ENCODE data around the gene KPNA6.
A peak's percentile ranks its signal among the peaks of the same experiment; 100 is the strongest.

Gene KPNA6

DNA sequence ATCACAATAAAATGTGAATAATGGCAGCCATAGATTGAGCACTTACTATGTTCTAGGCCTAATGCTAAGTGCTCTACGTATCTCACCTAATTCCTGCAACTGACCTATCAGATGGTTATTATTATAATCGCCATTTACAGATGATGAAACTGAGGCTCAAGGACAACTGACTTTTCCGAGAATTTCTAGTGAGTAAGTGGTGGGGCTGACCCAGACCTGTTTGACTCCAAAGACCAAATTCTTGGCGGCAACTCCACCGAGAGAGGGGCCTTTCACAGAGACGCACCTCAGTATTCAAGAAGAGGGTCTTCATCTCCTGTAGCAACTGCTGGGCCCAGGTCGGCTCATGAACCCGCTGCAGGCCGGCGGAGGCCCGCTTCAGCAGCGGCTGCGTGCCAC is 113.7 kb downstream of the KPNA6 start:
- ATAC-seq (ENCODE audit: insufficient read depth, low read depth): no peak
- Histone ChIP-seq H3K79me2 (ENCODE audit: insufficient read depth, low read length) (peaks cover 47% of the 10 kb centered on the region), H3K9ac (ENCODE audit: low read depth, low read length) (peak overlapping the region; percentile 77), H3K36me3 (ENCODE audit: insufficient read depth, low read length) (peaks cover 38% of the 10 kb centered on the region), H3K27ac (ENCODE audit: low read length) (peak overlapping the region; percentile 37), H3K4me1 (ENCODE audit: insufficient read depth, low read length) (peaks cover 34% of the 10 kb centered on the region), H3K9me3 (ENCODE audit: insufficient read depth, low read length, severe bottlenecking) (no peaks in the 10 kb centered on the region), H3K4me2 (ENCODE audit: insufficient read depth, low read length) (peak overlapping the region; percentile 70), H4K20me1 (ENCODE audit: insufficient read depth, low read length) (peaks cover 8% of the 10 kb centered on the region; the same call in 1 of the 2 replicates), H2AFZ (ENCODE audit: low read depth, low read length) (no peak overlapping the region; the same call in 1 of the 2 replicates), H3K4me3 (ENCODE audit: low read depth in 1 of 2, low read length in 2 of 2) (peak overlapping the region; percentile 84 to 85), H3K27me3 (ENCODE audit: insufficient read depth, low read length, poor library complexity) (no peaks in the 10 kb centered on the region)
- no peak for DNase-seq
- TF ChIP-seq, protein P1, sequence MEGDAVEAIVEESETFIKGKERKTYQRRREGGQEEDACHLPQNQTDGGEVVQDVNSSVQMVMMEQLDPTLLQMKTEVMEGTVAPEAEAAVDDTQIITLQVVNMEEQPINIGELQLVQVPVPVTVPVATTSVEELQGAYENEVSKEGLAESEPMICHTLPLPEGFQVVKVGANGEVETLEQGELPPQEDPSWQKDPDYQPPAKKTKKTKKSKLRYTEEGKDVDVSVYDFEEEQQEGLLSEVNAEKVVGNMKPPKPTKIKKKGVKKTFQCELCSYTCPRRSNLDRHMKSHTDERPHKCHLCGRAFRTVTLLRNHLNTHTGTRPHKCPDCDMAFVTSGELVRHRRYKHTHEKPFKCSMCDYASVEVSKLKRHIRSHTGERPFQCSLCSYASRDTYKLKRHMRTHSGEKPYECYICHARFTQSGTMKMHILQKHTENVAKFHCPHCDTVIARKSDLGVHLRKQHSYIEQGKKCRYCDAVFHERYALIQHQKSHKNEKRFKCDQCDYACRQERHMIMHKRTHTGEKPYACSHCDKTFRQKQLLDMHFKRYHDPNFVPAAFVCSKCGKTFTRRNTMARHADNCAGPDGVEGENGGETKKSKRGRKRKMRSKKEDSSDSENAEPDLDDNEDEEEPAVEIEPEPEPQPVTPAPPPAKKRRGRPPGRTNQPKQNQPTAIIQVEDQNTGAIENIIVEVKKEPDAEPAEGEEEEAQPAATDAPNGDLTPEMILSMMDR (IDR thresholded peaks at IDR 0.05; ENCODE audit: borderline replicate concordance, extremely low read depth, low read length, poor library complexity, severe bottlenecking): no peak
- no peak for TF ChIP-seq EZH2 (IDR thresholded peaks at IDR 0.05; ENCODE audit: borderline replicate concordance, low read depth, low read length, severe bottlenecking)

- Histone ChIP-seq H3K79me2 (ENCODE audit: insufficient read depth, low read length) (peaks cover 47% of the 10 kb centered on the region), H3K27ac (ENCODE audit: low read length) (peak within 1 kb of the TSS; percentile 85), H3K9ac (ENCODE audit: low read depth, low read length) (peak within 1 kb of the TSS; percentile 77), H2AFZ (ENCODE audit: low read depth, low read length) (peak within 1 kb of the TSS; percentile 81), H4K20me1 (ENCODE audit: insufficient read depth, low read length) (peaks cover 8% of the 10 kb centered on the region; the same call in 1 of the 2 replicates), H3K9me3 (ENCODE audit: insufficient read depth, low read length, severe bottlenecking) (no peaks in the 10 kb centered on the region), H3K4me3 (ENCODE audit: low read depth in 1 of 2, low read length in 2 of 2) (peak within 1 kb of the TSS; percentile 84 to 85), H3K36me3 (ENCODE audit: insufficient read depth, low read length) (peaks cover 35% of the 10 kb centered on the region), H3K4me2 (ENCODE audit: insufficient read depth, low read length) (peak within 1 kb of the TSS; percentile 70), H3K4me1 (ENCODE audit: insufficient read depth, low read length) (peaks cover 34% of the 10 kb centered on the region), H3K27me3 (ENCODE audit: insufficient read depth, low read length, poor library complexity) (no peaks in the 10 kb centered on the region)
- peak; percentile 92 for DNase-seq
- TF ChIP-seq EZH2 (IDR thresholded peaks at IDR 0.05; ENCODE audit: borderline replicate concordance, low read depth, low read length, severe bottlenecking): no peak
- TF ChIP-seq, protein P1 (IDR thresholded peaks at IDR 0.05; ENCODE audit: borderline replicate concordance, extremely low read depth, low read length, poor library complexity, severe bottlenecking): no peak
- ATAC-seq (ENCODE audit: insufficient read depth, low read depth): peak; percentile 96
These were observed 114.3 kb downstream of the KPNA6 start, which contains the start of the genes EIF3I and TMEM234 for GRCh38 chr1:32221980-32222755. TSS of gene EIF3I (plus strand) at chr1:32222407. CDS start at chr1:32222442, 35 bp downstream. TSS of gene TMEM234 (minus strand) at chr1:32222353. CDS start at chr1:32222322, 31 bp downstream.

DNA sequence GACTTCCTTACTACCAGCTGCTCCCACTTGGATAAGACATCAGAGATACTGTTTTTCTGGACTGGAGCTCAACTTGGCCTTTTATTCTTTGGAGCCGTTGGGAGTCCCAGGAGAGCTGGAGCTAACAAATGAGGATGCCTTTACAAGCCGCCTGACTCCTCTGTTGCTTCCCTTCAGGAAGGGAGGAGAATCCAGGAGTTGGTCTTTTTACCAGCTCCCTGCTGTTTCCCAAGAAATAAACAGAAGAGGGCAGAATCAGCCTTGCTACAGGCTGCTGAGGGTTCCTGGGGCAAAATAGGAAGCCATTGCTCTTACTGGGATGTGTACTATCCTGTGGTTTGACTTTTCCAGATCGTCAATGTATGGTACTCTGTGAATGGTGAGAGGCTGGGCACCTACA is 115.8 kb downstream of the KPNA6 start:
- DNase-seq: no peak
- no peaks in the 10 kb centered on the region for H3K9me3 ChIP-seq (ENCODE audit: insufficient read depth, low read length, severe bottlenecking)
- no peaks in the 10 kb centered on the region for H3K27me3 ChIP-seq (ENCODE audit: insufficient read depth, low read length, poor library complexity)
- peak overlapping the region in 1 of 2 experiments; percentile 41; a peak in 1 of 4 replicates for H3K4me3 ChIP-seq (ENCODE audit: low read depth in 1 of 2, low read length in 2 of 2)
- H4K20me1 ChIP-seq (ENCODE audit: insufficient read depth, low read length): peaks cover 8% of the 10 kb centered on the region; the same call in 1 of the 2 replicates
- H3K4me2 ChIP-seq (ENCODE audit: insufficient read depth, low read length): peak overlapping the region; percentile 70
- ATAC-seq (ENCODE audit: insufficient read depth, low read depth): no peak
- TF ChIP-seq, protein P1 (IDR thresholded peaks at IDR 0.05; ENCODE audit: borderline replicate concordance, extremely low read depth, low read length, poor library complexity, severe bottlenecking): peak; percentile 32
- TF ChIP-seq EZH2 (IDR thresholded peaks at IDR 0.05; ENCODE audit: borderline replicate concordance, low read depth, low read length, severe bottlenecking): no peak
- peaks cover 47% of the 10 kb centered on the region for H3K79me2 ChIP-seq (ENCODE audit: insufficient read depth, low read length)
- no peak overlapping the region for H2AFZ ChIP-seq (ENCODE audit: low read depth, low read length)
- peak overlapping the region; percentile 10; the same call in 1 of the 2 replicates for H3K27ac ChIP-seq (ENCODE audit: low read length)
- H3K4me1 ChIP-seq (ENCODE audit: insufficient read depth, low read length): peaks cover 34% of the 10 kb centered on the region
- H3K9ac ChIP-seq (ENCODE audit: low read depth, low read length): peak overlapping the region; percentile 77
- H3K36me3 ChIP-seq (ENCODE audit: insufficient read depth, low read length): peaks cover 50% of the 10 kb centered on the region
